ENCODE data around the gene RNASE13. TPM values are rescaled to one million over a fixed set of nuclear protein-coding genes. Genes with fewer than 3 reads are reported as not detected.

RNASE13 gene
- polyA plus RNA-seq, 2 of the 4 experiments (the other 2 are of a cell fraction): not detected

DNA sequence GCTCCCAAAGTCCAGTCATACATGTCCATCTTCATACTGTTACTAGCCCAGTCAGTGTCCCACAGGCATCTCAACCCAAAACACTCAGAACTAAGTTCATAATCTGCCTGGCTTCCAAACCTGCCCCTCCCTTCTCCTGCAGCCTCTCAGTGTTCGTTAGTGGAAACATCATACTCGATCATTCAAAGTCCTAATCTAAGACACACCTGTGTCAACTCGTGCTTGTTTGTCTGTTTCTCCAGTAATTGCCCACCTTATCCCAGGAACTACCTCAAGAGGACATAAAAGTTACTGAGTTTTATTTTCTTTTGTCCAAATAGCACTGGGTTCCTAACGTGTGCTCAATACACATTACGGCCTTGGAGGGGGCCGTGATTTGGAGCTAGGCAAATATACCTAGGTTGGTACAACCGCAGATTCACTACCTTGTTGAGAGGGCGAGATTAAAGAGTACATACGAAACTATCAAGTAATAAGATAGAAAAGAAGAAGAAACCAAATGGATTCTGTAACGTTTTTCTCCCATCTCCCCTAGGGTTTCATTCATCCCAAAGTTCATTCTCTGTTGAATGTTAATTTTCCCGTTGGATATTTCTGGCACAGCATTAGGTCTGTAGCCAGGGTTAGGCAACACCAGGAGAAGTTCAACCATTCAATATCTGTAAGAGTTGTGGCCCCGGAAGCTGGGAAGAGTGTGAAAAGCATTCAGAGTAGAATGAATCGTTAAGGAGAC lies 26.2 kb upstream of the RNASE13 start:
- Histone ChIP-seq H3K4me3 (no peak overlapping the region), H3K4me2 (no peak overlapping the region), H3K27ac (no peak overlapping the region), H3K4me1 (peaks cover 25% of the 10 kb centered on the region), H3K9me3 (no peaks in the 10 kb centered on the region)
- no peak for TF ChIP-seq RCOR1 (IDR thresholded peaks at IDR 0.05; ENCODE audit: low read depth, low read length)
- no peak for TF ChIP-seq ELK1 (IDR thresholded peaks at IDR 0.05; ENCODE audit: low read depth, low read length)
- TF ChIP-seq BHLHE40 (IDR thresholded peaks at IDR 0.05; ENCODE audit: low read depth, low read length): no peak
- TF ChIP-seq, protein P1, sequence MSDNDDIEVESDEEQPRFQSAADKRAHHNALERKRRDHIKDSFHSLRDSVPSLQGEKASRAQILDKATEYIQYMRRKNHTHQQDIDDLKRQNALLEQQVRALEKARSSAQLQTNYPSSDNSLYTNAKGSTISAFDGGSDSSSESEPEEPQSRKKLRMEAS (IDR thresholded peaks at IDR 0.05): no peak
- no peak for TF ChIP-seq HDAC2 (IDR thresholded peaks at IDR 0.05)
- TF ChIP-seq FOXS1 (CRISPR knock-in tag; IDR thresholded peaks at IDR 0.05): no peak
- TF ChIP-seq NFE2L2 (conservative IDR thresholded peaks at IDR 0.05; ENCODE audit: low read length): no peak
- no peak for TF ChIP-seq GATA3 (IDR thresholded peaks at IDR 0.05; ENCODE audit: borderline replicate concordance)
- TF ChIP-seq JUNB (IDR thresholded peaks at IDR 0.05): no peak
- no peak for TF ChIP-seq ZFP36 (IDR thresholded peaks at IDR 0.05; ENCODE audit: borderline replicate concordance, partially characterized antibody)
- TF ChIP-seq CHD4 (IDR thresholded peaks at IDR 0.05; ENCODE audit: borderline replicate concordance): no peak
- no peak for TF ChIP-seq NR3C1 (IDR thresholded peaks at IDR 0.05)
- no peak for TF ChIP-seq NPAS2 (CRISPR knock-in tag; IDR thresholded peaks at IDR 0.05; ENCODE audit: borderline replicate concordance)
- no peak for TF ChIP-seq POLR2AphosphoS2 (conservative IDR thresholded peaks at IDR 0.05; ENCODE audit: low read length)
- TF ChIP-seq EHF (CRISPR knock-in tag; IDR thresholded peaks at IDR 0.05): no peak
- TF ChIP-seq RFX5 (IDR thresholded peaks at IDR 0.05): no peak
- no peak for TF ChIP-seq MYC (IDR thresholded peaks at IDR 0.05; ENCODE audit: borderline replicate concordance, low read length)
- TF ChIP-seq JUN (IDR thresholded peaks at IDR 0.05): no peak
- ChIA-PET POLR2A (no interaction called here), CTCF (interaction anchor here (1.1 to 9.5 kb wide), 7 partner anchors 21 to 90 kb away, joined by 5 to 251 read pairs (median 10); partner anchors contain the start of gene TMEM253)
- ATAC-seq (no peak), FAIRE-seq (no peak), DNase-seq (ENCODE audit: low read depth in 1 of 2, low spot score in 1 of 2) (no peak)
- 61% methylated on average over 13 of the region's 13 CpGs for WGBS (ENCODE audit: missing lambda C conversion rate)

DNA sequence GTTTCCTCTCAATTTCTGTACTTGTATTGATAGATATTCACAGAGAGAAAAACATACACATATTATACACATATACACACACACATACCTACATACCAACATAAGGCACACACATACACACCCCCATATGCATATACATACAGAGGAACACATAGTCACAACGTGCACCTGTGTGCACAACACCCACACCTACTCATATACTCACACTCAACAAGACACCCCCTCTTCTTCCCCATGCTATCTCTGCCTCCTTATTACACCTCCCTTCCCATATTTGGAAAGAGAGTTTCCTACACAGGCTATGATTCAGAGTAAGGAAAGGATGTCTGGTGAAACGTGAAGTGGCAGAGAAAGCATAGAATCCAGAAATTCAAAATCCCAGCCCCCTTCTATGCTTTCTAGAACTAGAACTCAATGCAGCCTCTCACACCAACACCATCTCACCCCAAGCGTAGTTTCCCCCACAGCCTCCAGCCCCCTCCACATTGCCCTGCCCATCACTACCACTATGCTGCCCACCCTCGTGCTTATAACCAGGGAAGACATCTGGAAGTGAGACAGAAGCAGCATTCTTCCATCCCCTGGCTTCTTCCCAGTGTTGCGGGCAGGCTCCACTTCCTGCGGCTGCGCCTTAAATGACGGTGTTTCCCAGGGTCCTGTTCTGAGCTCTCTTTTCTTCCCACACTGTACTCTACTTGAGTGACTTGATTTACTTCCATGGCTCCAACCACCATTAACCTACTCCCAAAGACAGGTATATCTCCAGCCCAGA lies 25.4 kb upstream of the RNASE13 start:
- DNase-seq (ENCODE audit: low read depth in 1 of 2, low spot score in 1 of 2) (no peak), ATAC-seq (no peak), FAIRE-seq (no peak)
- Histone ChIP-seq H3K4me2 (no peak overlapping the region), H3K9me3 (no peaks in the 10 kb centered on the region), H3K4me1 (peaks cover 33% of the 10 kb centered on the region), H3K4me3 (no peak overlapping the region), H3K27ac (no peak overlapping the region)
- TF ChIP-seq KDM1A (IDR thresholded peaks at IDR 0.05; ENCODE audit: low read depth) (no peak), USF2 (IDR thresholded peaks at IDR 0.05) (no peak), CBX8 (IDR thresholded peaks at IDR 0.05) (no peak), HOXB13 (CRISPR knock-in tag; IDR thresholded peaks at IDR 0.05; ENCODE audit: low read depth) (no peak), HOXB5 (CRISPR knock-in tag; IDR thresholded peaks at IDR 0.05) (no peak), SREBF2 (IDR thresholded peaks at IDR 0.05) (no peak), RAD21 (conservative IDR thresholded peaks at IDR 0.05 in 1 of 2, IDR thresholded peaks at IDR 0.05 in 1 of 2) (no peak), TFCP2L1 (CRISPR knock-in tag; IDR thresholded peaks at IDR 0.05) (no peak), ZSCAN20 (CRISPR knock-in tag; IDR thresholded peaks at IDR 0.05) (no peak), EHMT2 (IDR thresholded peaks at IDR 0.05; ENCODE audit: low read depth) (no peak), RARB (CRISPR knock-in tag; IDR thresholded peaks at IDR 0.05) (no peak), PBX3 (IDR thresholded peaks at IDR 0.05) (no peak), E2F6 (IDR thresholded peaks at IDR 0.05; ENCODE audit: borderline replicate concordance, low read depth) (no peak)
- WGBS (ENCODE audit: missing lambda C conversion rate): 63% methylated on average over 8 of the region's 8 CpGs
- ChIA-PET POLR2A (interaction anchor here (1.0 kb wide), 1 partner anchor 11 kb away, joined by 3 read pairs; no protein-coding TSS in a partner anchor), CTCF (interaction anchor here (0.8 to 9.5 kb wide), 5 partner anchors 20 to 46 kb away, joined by 3 to 251 read pairs (median 6); partner anchors contain the start of gene TMEM253)

Measured in A549 (cell line).